A673 (cell line): Measurements from ENCODE around the gene CROCC2. TPM values are rescaled to one million over a fixed set of nuclear protein-coding genes. Genes with fewer than 3 reads are reported as not detected.

Source experiments
- BruUV-seq: library from RNA; stranded (reverse); fragments of 400-500 nt; replicated peaks from 2 replicates; lab custom pipeline; 2021; lab: Mats Ljungman, UMichigan
- CTCF ChIA-PET: fragments of 300-600 bp; sonication (Branson Sonifier 250); formaldehyde crosslinking; loops from one replicate; lab custom pipeline; 2022; ENCODE audit warnings: antibody characterized with exemption; lab: Charles Lee
- POLR2A ChIA-PET: fragments of 300-600 bp; sonication (Branson Sonifier 250); formaldehyde crosslinking; loops from one replicate; lab custom pipeline; 2022; ENCODE audit warnings: antibody characterized with exemption; ENCODE audit not compliant: low non-redundant PET; lab: Charles Lee
- DNase-seq: peaks from one replicate; pipeline ENCODE4 v3.0.0-alpha.2; 2015; ENCODE audit warnings: low spot score
- H3K27ac ChIP-seq: fragments of 200-600 bp; sonication (generic); 2 replicates; pipeline ENCODE4 v1.5.1; 2016; ENCODE audit warnings: mixed run types, low read depth, mild to moderate bottlenecking, mixed read lengths, antibody characterized with exemption, low read length; ENCODE audit not compliant: poor library complexity, severe bottlenecking
- H3K27me3 ChIP-seq: fragments of 200-600 bp; sonication (generic); replicated peaks from 2 replicates; pipeline ENCODE4 v1.6.1; 2017; ENCODE audit warnings: mixed run types, low read depth, mild to moderate bottlenecking, mixed read lengths, antibody characterized with exemption, low read length; ENCODE audit not compliant: insufficient read depth, poor library complexity
- H3K36me3 ChIP-seq: fragments of 200-600 bp; sonication (generic); 2 replicates; pipeline ENCODE4 v1.6.1; 2016; ENCODE audit warnings: mixed run types, mild to moderate bottlenecking, mixed read lengths, antibody characterized with exemption, low read length; ENCODE audit not compliant: insufficient read depth, poor library complexity, severe bottlenecking
- H3K4me1 ChIP-seq: fragments of 200-600 bp; sonication (generic); 2 replicates; pipeline ENCODE4 v1.6.1; 2017; ENCODE audit warnings: mixed run types, mild to moderate bottlenecking, mixed read lengths, antibody characterized with exemption, low read length; ENCODE audit not compliant: insufficient read depth, poor library complexity, severe bottlenecking
- H3K4me3 ChIP-seq: fragments of 200-600 bp; sonication (generic); 2 replicates; pipeline ENCODE4 v1.5.1; 2016; ENCODE audit warnings: low read depth, mixed run types, mild to moderate bottlenecking, mixed read lengths, low read length; ENCODE audit not compliant: poor library complexity, severe bottlenecking
- H3K9me3 ChIP-seq: fragments of 200-600 bp; sonication (generic); 2 replicates; pipeline ENCODE4 v1.6.1; 2016; ENCODE audit warnings: mixed run types, low read depth, mild to moderate bottlenecking, mixed read lengths, antibody characterized with exemption, low read length; ENCODE audit not compliant: poor library complexity, severe bottlenecking
- EZH2 ChIP-seq: fragments of 200-600 bp; sonication (generic); IDR thresholded peaks from 2 replicates; pipeline ENCODE4 v1.6.1; 2017; ENCODE audit warnings: borderline replicate concordance, low read depth, mild to moderate bottlenecking, mixed read lengths, antibody characterized with exemption, low read length; ENCODE audit not compliant: poor library complexity, severe bottlenecking
- intact Hi-C: fragments of 100-400 bp; cut with micrococcal nuclease; formaldehyde crosslinking; loops from one replicate; pipeline ENCODE4 v1.10.0; 2022; ENCODE audit not compliant: unreplicated experiment
- total RNA-seq: library from RNA; stranded (reverse); gene quantifications from 2 replicates; pipeline ENCODE4 v1.2.3, GENCODE V29; 2021
- TF ChIP-seq, protein P1 (sequence below): fragments of 300-800, 200-600 bp; sonication (generic); conservative IDR thresholded peaks from 2 replicates; pipeline ENCODE4 v1.5.1; 2017; ENCODE audit warnings: low read depth, mild to moderate bottlenecking, antibody characterized with exemption, low read length, moderate library complexity, mixed read lengths

CROCC2 gene
- total RNA-seq, 1 experiment from 2014 or later, result not detected

- H3K4me3 ChIP-seq, result no peak overlapping the region
- H3K4me1 ChIP-seq, result no peaks in the 10 kb centered on the region
- no peaks in the 10 kb centered on the region for H3K27me3 ChIP-seq
- no peaks in the 10 kb centered on the region for H3K36me3 ChIP-seq
- H3K9me3 ChIP-seq, result no peaks in the 10 kb centered on the region
- TF ChIP-seq EZH2, result no peak
- TF ChIP-seq, protein P1, sequence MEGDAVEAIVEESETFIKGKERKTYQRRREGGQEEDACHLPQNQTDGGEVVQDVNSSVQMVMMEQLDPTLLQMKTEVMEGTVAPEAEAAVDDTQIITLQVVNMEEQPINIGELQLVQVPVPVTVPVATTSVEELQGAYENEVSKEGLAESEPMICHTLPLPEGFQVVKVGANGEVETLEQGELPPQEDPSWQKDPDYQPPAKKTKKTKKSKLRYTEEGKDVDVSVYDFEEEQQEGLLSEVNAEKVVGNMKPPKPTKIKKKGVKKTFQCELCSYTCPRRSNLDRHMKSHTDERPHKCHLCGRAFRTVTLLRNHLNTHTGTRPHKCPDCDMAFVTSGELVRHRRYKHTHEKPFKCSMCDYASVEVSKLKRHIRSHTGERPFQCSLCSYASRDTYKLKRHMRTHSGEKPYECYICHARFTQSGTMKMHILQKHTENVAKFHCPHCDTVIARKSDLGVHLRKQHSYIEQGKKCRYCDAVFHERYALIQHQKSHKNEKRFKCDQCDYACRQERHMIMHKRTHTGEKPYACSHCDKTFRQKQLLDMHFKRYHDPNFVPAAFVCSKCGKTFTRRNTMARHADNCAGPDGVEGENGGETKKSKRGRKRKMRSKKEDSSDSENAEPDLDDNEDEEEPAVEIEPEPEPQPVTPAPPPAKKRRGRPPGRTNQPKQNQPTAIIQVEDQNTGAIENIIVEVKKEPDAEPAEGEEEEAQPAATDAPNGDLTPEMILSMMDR, result no peak
- CTCF ChIA-PET, result no interaction called here
- no TSS peak for BruUV-seq
- POLR2A ChIA-PET, result no interaction called here
- intact Hi-C loops, result no loop called here
- DNase-seq, result no peak
- no peak overlapping the region for H3K27ac ChIP-seq
Measured at GRCh38 chr2:240873098-240873788, 32.9 kb upstream of the CROCC2 start.

DNA sequence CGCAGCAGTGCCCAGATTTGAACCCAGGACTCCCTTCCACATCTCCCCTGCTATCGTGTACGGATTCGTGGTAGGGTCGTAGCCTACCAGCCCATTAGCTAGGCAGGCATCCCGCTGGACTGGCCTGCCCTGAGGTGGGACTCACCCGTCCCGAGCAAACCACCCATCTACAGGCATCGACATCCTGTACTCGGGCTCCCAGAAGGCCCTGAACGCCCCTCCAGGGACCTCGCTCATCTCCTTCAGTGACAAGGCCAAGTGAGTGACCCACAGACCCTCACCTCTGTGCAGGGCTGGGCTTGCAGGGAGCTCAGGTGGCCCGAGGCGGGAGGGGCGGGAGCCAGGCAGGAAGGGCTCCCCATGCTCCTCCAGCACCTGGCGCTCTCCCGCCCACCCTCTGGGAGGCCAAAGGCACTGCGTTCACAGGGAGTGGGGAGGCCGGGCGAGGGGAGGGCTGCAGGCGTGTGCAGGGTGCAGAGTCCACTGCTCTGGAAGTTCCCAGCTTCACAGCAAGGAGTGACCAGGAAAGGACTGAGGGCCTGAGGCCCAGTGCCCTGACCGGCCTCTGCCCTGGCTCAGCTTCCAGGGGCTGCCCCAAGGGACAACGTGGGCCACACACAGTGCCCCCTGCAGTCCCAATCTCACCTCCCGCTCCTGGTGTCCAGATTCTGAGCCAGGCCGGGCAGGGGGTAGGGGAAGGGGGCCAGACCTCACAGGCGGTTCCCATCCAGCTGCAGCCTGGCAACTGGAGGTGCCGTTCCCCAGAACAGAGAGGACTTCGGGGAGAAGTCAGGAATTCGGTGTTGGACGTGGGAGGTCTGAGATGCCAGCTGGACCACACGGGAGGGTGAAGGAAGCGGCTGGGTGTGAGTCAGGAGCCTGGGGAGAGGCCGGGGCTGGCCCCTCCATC is 32.1 kb upstream of the CROCC2 start:
- TF ChIP-seq, protein P1, result no peak
- no peak for TF ChIP-seq EZH2
- intact Hi-C loops, result no loop called here
- no peaks in the 10 kb centered on the region for H3K9me3 ChIP-seq
- no peak overlapping the region for H3K27ac ChIP-seq
- H3K4me3 ChIP-seq, result no peak overlapping the region
- DNase-seq, result no peak
- H3K36me3 ChIP-seq, result no peaks in the 10 kb centered on the region
- POLR2A ChIA-PET, result no interaction called here
- no TSS peak for BruUV-seq
- H3K4me1 ChIP-seq, result no peaks in the 10 kb centered on the region
- no peaks in the 10 kb centered on the region for H3K27me3 ChIP-seq
- CTCF ChIA-PET, result no interaction called here

DNA sequence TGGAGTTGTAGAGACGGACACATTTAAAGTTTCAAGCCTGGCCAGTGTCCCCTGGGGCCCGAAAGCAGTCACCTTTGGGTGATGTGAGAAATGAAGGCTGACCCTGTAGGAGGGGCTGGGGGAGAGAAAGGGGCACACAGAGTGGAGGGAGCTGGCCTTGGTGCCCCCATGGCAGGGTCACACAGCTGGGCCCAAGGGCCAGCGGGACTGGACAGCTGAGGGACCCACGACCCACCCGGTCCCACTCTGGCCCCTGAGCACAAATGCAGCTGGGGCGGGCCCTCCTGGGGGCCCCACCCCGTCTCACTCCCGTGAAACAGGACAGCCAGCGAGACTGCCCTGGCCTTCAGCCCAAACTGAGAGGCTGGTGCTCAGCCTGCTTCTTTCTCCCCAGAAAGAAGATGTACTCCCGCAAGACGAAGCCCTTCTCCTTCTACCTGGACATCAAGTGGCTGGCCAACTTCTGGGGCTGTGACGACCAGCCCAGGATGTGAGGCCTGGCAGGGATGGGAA is 31.4 kb upstream of the CROCC2 start:
- Histone ChIP-seq H3K27me3 (no peaks in the 10 kb centered on the region), H3K4me3 (no peak overlapping the region), H3K36me3 (no peaks in the 10 kb centered on the region), H3K9me3 (no peaks in the 10 kb centered on the region), H3K4me1 (no peaks in the 10 kb centered on the region), H3K27ac (no peak overlapping the region)
- no peak for DNase-seq
- CTCF ChIA-PET, result no interaction called here
- no TSS peak for BruUV-seq
- POLR2A ChIA-PET, result no interaction called here
- TF ChIP-seq, protein P1, result no peak
- no peak for TF ChIP-seq EZH2
- intact Hi-C loops, result no loop called here
